ENCODE results near the gene PRR20G. TPM values are rescaled to one million over a fixed set of nuclear protein-coding genes. Genes with fewer than 3 reads are reported as not detected.

PRR20G gene
- total and polyA plus RNA-seq, 2 donors (not counting 3 experiments of a cell fraction or from before 2014, with no cell fraction given), result not detected

DNA sequence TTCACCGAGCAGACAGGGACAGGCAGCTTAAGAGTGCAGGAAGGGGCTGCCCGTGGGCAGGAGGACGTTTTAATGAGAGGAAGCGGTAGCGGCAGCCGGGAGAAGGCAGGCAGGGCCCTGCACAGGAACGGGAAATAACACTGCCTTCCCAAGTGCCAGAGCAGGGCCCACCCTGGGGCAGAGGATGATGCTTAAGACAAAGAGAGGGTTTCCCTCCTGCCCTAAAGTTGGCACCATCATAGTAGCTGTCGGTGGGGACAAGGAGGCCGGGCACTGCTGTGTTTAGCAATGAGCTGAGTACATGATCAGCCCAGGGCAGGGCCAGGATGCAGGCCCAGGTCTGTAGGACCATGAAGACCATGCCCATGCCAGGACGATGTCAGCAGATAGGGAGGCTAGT, 21.7 kb downstream of the PRR20G start:
- DNase-seq (ENCODE audit: low read depth, low spot score), result no peak
- no peak for FAIRE-seq
- no peak overlapping the region for H3K9ac ChIP-seq (replicated peaks; ENCODE audit: extremely low read depth, insufficient read depth, low read length)
- H3K4me3 ChIP-seq (replicated peaks in 1 of 3; ENCODE audit: insufficient read depth in 1 of 3, low read depth in 1 of 3, low read length in 3 of 3), result no peak overlapping the region
- dilution Hi-C loops (cut with MboI; ENCODE audit: extremely low pct_ligation_motif_present, low sequenced_read_pairs), result no loop called here
- no peaks in the 10 kb centered on the region for H3K79me2 ChIP-seq (ENCODE audit: control insufficient read depth, insufficient read depth, low read length)
- no peaks in the 10 kb centered on the region for H3K9me3 ChIP-seq (replicated peaks; ENCODE audit: control insufficient read depth, insufficient read depth, low read length)
- H3K27ac ChIP-seq (ENCODE audit: insufficient read depth, low read depth, low read length), result no peak overlapping the region
- H3K4me1 ChIP-seq (ENCODE audit: control insufficient read depth, extremely low read depth, insufficient read depth, low read length), result no peaks in the 10 kb centered on the region
- H3K9me1 ChIP-seq (replicated peaks; ENCODE audit: control insufficient read depth, extremely low read depth, insufficient read depth, low read length), result no peaks in the 10 kb centered on the region
- intact Hi-C loops (cut with micrococcal nuclease), result no loop called here
- H2AFZ ChIP-seq (ENCODE audit: low read depth, low read length), result no peak overlapping the region
- no peaks in the 10 kb centered on the region for H3K36me3 ChIP-seq (ENCODE audit: control insufficient read depth in 2 of 2, extremely low read depth in 1 of 2, insufficient read depth in 2 of 2, low read length in 2 of 2)
- BruUV-seq (replicated peaks), result no TSS peak
- H3K4me2 ChIP-seq (ENCODE audit: insufficient read depth, low read length), result no peak overlapping the region
- ChIA-PET POLR2A (no interaction called here), CTCF (no interaction called here)
- peaks cover 0 to 3% of the 10 kb centered on the region in 2 experiments for H3K27me3 ChIP-seq (ENCODE audit: control insufficient read depth in 2 of 2, insufficient read depth in 2 of 2, low read length in 2 of 2)
- no peaks in the 10 kb centered on the region for H4K20me1 ChIP-seq (replicated peaks; ENCODE audit: control insufficient read depth, extremely low read depth, insufficient read depth, low read length)
- TF ChIP-seq EZH2 (IDR thresholded peaks at IDR 0.05; ENCODE audit: borderline replicate concordance, low read depth, low read length, severe bottlenecking), result no peak
- TF ChIP-seq JUN (IDR thresholded peaks at IDR 0.05; ENCODE audit: borderline replicate concordance, insufficient read depth, insufficient read length, low read depth), result no peak
- TF ChIP-seq GATA2 (IDR thresholded peaks at IDR 0.05; ENCODE audit: insufficient read depth, insufficient read length, low read depth, low read length), result no peak
- TF ChIP-seq FOS (IDR thresholded peaks at IDR 0.05; ENCODE audit: borderline replicate concordance, insufficient read depth, low read length), result no peak
- no peak for TF ChIP-seq POLR2AphosphoS5 (IDR thresholded peaks at IDR 0.05; ENCODE audit: insufficient read depth, low read depth, low read length)
- no peak for TF ChIP-seq MYC (IDR thresholded peaks at IDR 0.05; ENCODE audit: low read depth, low read length)
- TF ChIP-seq, protein P1, sequence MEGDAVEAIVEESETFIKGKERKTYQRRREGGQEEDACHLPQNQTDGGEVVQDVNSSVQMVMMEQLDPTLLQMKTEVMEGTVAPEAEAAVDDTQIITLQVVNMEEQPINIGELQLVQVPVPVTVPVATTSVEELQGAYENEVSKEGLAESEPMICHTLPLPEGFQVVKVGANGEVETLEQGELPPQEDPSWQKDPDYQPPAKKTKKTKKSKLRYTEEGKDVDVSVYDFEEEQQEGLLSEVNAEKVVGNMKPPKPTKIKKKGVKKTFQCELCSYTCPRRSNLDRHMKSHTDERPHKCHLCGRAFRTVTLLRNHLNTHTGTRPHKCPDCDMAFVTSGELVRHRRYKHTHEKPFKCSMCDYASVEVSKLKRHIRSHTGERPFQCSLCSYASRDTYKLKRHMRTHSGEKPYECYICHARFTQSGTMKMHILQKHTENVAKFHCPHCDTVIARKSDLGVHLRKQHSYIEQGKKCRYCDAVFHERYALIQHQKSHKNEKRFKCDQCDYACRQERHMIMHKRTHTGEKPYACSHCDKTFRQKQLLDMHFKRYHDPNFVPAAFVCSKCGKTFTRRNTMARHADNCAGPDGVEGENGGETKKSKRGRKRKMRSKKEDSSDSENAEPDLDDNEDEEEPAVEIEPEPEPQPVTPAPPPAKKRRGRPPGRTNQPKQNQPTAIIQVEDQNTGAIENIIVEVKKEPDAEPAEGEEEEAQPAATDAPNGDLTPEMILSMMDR (IDR thresholded peaks at IDR 0.05; ENCODE audit: extremely low read depth in 1 of 2, insufficient read depth in 1 of 2, low read depth in 1 of 2, low read length in 2 of 2), result no peak
- no peak for TF ChIP-seq POLR2A (IDR thresholded peaks at IDR 0.05; ENCODE audit: low read depth, low read length)
- TF ChIP-seq, protein P2, sequence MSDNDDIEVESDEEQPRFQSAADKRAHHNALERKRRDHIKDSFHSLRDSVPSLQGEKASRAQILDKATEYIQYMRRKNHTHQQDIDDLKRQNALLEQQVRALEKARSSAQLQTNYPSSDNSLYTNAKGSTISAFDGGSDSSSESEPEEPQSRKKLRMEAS (IDR thresholded peaks at IDR 0.05; ENCODE audit: insufficient read depth, insufficient read length), result no peak
